Neuronal stem cell (in vitro differentiated cells): Measurements from ENCODE around the gene DDB1.
A peak's percentile ranks its signal among the peaks of the same experiment; 100 is the strongest.

Experiments used
- DNase-seq: peaks from one replicate; pipeline ENCODE4 v3.0.0-alpha.2; 2013; ENCODE audit warnings: low spot score
- H2AFZ ChIP-seq: one replicate; pipeline ENCODE4 v1.6.1; 2013; ENCODE audit warnings: mild to moderate bottlenecking, low read length, inconsistent platforms
- H2AK5ac ChIP-seq: 2 replicates; pipeline ENCODE4 v1.6.1; 2013; ENCODE audit warnings: low read depth, mild to moderate bottlenecking, inconsistent platforms, low read length, moderate library complexity, mixed read lengths
- H2BK120ac ChIP-seq: 2 replicates; pipeline ENCODE4 v1.6.1; 2013; ENCODE audit warnings: low read depth, mild to moderate bottlenecking, inconsistent platforms, low read length, moderate library complexity, mixed read lengths
- H2BK12ac ChIP-seq: one replicate; pipeline ENCODE4 v1.6.1; 2013; ENCODE audit warnings: low read length, inconsistent platforms
- H2BK15ac ChIP-seq: 2 replicates; pipeline ENCODE4 v1.6.1; 2013; ENCODE audit warnings: mild to moderate bottlenecking, low read length, inconsistent platforms, mixed read lengths
- H2BK5ac ChIP-seq: one replicate; pipeline ENCODE4 v1.6.1; 2013; ENCODE audit warnings: inconsistent platforms, mild to moderate bottlenecking, low read length, moderate library complexity
- H3K14ac ChIP-seq: one replicate; pipeline ENCODE4 v1.6.1; 2013; ENCODE audit warnings: low read length, inconsistent platforms
- H3K18ac ChIP-seq: 2 replicates; pipeline ENCODE4 v1.6.1; 2013; ENCODE audit warnings: low read length, inconsistent platforms
- H3K23ac ChIP-seq: 2 replicates; pipeline ENCODE4 v1.6.1; 2013; ENCODE audit warnings: low read depth, mild to moderate bottlenecking, mixed read lengths, low read length, inconsistent platforms; ENCODE audit not compliant: poor library complexity
- H3K27ac ChIP-seq: replicated peaks from 3 replicates; pipeline ENCODE4 v1.5.1; 2013; ENCODE audit warnings: low read length, inconsistent platforms
- H3K27me3 ChIP-seq, 3 experiments: 2 replicates each; pipeline ENCODE4 v1.6.1; 2013; ENCODE audit warnings: low read length in 3 of 3, mild to moderate bottlenecking in 2 of 3, inconsistent platforms in 1 of 3, low read depth in 1 of 3, mixed read lengths in 1 of 3, moderate library complexity in 1 of 3; ENCODE audit not compliant: control insufficient read depth in 3 of 3, insufficient read depth in 3 of 3
- H3K36me3 ChIP-seq, 2 donors: replicated peaks in 1 of 2; 2 replicates each; pipeline ENCODE4 v1.6.1; 2013; ENCODE audit warnings: low read length in 2 of 2; ENCODE audit not compliant: control insufficient read depth in 2 of 2, insufficient read depth in 2 of 2
- H3K4ac ChIP-seq: 2 replicates; pipeline ENCODE4 v1.6.1; 2013; ENCODE audit warnings: inconsistent platforms, mild to moderate bottlenecking, low read length, moderate library complexity
- H3K4me1 ChIP-seq, 2 donors: 1 replicate in 1 of 2; 2 replicates in 1 of 2; pipeline ENCODE4 v1.6.1; 2013; ENCODE audit warnings: low read length in 2 of 2, low read depth in 1 of 2; ENCODE audit not compliant: control insufficient read depth in 2 of 2, insufficient read depth in 1 of 2
- H3K4me2 ChIP-seq: one replicate; pipeline ENCODE4 v1.6.1; 2013; ENCODE audit warnings: mild to moderate bottlenecking, low read length, inconsistent platforms; ENCODE audit not compliant: insufficient read depth, poor library complexity, severe bottlenecking
- H3K4me3 ChIP-seq, 2 donors: 2 replicates each; pipeline ENCODE4 v1.5.1; 2013; ENCODE audit warnings: low read length in 2 of 2, mild to moderate bottlenecking in 2 of 2, inconsistent platforms in 1 of 2, moderate library complexity in 1 of 2
- H3K79me1 ChIP-seq: one replicate; pipeline ENCODE4 v1.6.1; 2013; ENCODE audit warnings: low read depth, mild to moderate bottlenecking, inconsistent platforms, low read length, moderate library complexity
- H3K9ac ChIP-seq: one replicate; pipeline ENCODE4 v1.6.1; 2013; ENCODE audit warnings: mild to moderate bottlenecking, low read depth, low read length, inconsistent platforms; ENCODE audit not compliant: poor library complexity
- H3K9me3 ChIP-seq, 2 donors: replicated peaks in 1 of 2; 2 replicates each; pipeline versions ENCODE3 to v1.6.1; 2013; ENCODE audit warnings: low read length in 2 of 2, mild to moderate bottlenecking in 2 of 2, inconsistent platforms in 1 of 2, low read depth in 1 of 2, mixed read lengths in 1 of 2, moderate library complexity in 1 of 2; ENCODE audit not compliant: control insufficient read depth in 2 of 2, insufficient read depth in 1 of 2
- H4K8ac ChIP-seq: one replicate; pipeline ENCODE4 v1.6.1; 2013; ENCODE audit warnings: low read depth, mild to moderate bottlenecking, inconsistent platforms, low read length, moderate library complexity
- H4K91ac ChIP-seq: one replicate; pipeline ENCODE4 v1.6.1; 2013; ENCODE audit warnings: low read length, low read depth, mild to moderate bottlenecking, inconsistent platforms; ENCODE audit not compliant: poor library complexity
- WGBS, 2 donors: extraction: QIAGEN DNeasy Blood & Tissue Kit; methylation state at CpG; one replicate each; pipeline ENCODE4 v1.1.7; 2013; ENCODE audit warnings: missing lambda C conversion rate in 2 of 2, mixed read lengths in 1 of 2; ENCODE audit not compliant: insufficient read length in 2 of 2, insufficient replicate concordance in 1 of 2; ENCODE audit errors: extremely low coverage in 2 of 2; 5-methylcytosine and 5-hydroxymethylcytosine counted together

DDB1 gene

DNA sequence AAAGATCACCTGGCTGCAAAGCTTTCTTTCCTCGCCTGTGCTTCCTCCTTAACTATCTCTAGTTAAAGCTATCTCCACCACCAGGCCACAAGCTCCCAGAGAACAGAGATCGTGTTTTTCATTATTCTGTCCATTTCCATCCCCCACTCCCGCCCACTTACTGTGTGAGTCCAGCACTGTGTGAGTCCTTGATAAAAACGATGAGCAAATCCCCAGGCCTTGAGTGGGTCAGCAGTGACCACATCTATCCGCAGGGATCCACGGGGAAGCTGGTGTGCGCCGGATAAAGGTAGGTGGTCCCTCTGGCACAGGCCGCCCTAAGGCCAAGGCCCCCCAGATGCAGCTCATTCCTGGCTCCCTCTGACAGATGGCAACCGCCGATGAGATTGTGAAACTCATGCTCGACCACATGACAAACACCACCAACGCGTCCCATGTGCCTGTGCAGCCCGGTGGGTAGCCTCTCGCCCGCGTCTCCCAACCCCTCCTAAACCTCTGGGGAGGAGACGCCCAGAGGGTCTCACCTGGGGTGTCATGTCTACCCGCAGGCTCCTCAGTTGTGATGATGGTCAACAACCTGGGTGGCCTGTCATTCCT lies 9.4 kb upstream of the DDB1 start:
- Histone ChIP-seq H3K18ac (no peak overlapping the region), H2BK15ac (no peak overlapping the region), H2AK5ac (no peak overlapping the region), H3K9me3 (no peaks in the 10 kb centered on the region), H3K14ac (no peak overlapping the region), H2BK12ac (no peak overlapping the region), H3K79me1 (no peaks in the 10 kb centered on the region), H3K27ac (no peak overlapping the region), H3K4me1 (no peaks in the 10 kb centered on the region), H3K27me3 (no peaks in the 10 kb centered on the region), H4K91ac (no peak overlapping the region), H3K9ac (no peak overlapping the region), H3K23ac (peak overlapping the region; percentile 59), H2BK120ac (no peak overlapping the region), H3K4me2 (no peak overlapping the region), H2AFZ (no peak overlapping the region), H3K36me3 (peaks cover 8 to 72% of the 10 kb centered on the region in 2 donors), H3K4ac (no peak overlapping the region), H2BK5ac (no peak overlapping the region), H3K4me3 (no peak overlapping the region), H4K8ac (no peak overlapping the region)
- no CpG with 5 or more reads among the region's 20 CpGs for WGBS, 2 donors
- DNase-seq = no peak

DNA sequence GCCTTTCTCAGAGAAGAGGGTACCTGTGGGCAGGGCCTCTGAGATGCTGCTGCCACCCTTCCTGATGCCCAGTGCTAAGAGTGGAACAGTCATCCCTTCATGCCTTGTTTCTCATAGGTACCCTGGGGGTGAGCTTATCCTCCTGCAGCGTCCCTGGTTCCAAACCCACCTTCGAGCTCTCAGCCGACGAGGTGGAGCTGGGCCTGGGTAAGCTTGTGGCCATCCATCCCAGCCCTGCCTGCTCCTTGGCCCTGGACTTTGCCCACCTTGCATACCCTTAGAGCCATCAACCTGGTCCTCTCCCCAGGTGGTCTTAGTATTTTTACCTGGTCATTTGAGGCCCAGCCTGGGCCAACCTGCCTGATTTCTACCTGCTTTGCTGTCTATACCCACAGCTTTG lies 8.8 kb upstream of the DDB1 start:
- no peak overlapping the region for H4K91ac ChIP-seq
- no peak overlapping the region for H2BK120ac ChIP-seq
- no peak overlapping the region for H3K27ac ChIP-seq
- no peak overlapping the region for H2AFZ ChIP-seq
- H3K4me2 ChIP-seq = no peak overlapping the region
- no peaks in the 10 kb centered on the region for H3K79me1 ChIP-seq
- H2AK5ac ChIP-seq = no peak overlapping the region
- H3K36me3 ChIP-seq = peaks cover 8 to 67% of the 10 kb centered on the region in 2 donors
- H3K9ac ChIP-seq = no peak overlapping the region
- H4K8ac ChIP-seq = no peak overlapping the region
- no peak overlapping the region for H2BK15ac ChIP-seq
- peaks cover 0 to 3% of the 10 kb centered on the region in 2 donors for H3K4me1 ChIP-seq
- H2BK12ac ChIP-seq = no peak overlapping the region
- no peaks in the 10 kb centered on the region for H3K27me3 ChIP-seq
- no peak overlapping the region for H3K4ac ChIP-seq
- no peaks in the 10 kb centered on the region for H3K9me3 ChIP-seq
- no peak overlapping the region for H3K14ac ChIP-seq
- H2BK5ac ChIP-seq = no peak overlapping the region
- no peak overlapping the region for H3K4me3 ChIP-seq
- no peak overlapping the region for H3K18ac ChIP-seq
- no peak for DNase-seq
- no peak overlapping the region for H3K23ac ChIP-seq
- no CpG with 5 or more reads among the region's 4 CpGs for WGBS, 2 donors

DNA sequence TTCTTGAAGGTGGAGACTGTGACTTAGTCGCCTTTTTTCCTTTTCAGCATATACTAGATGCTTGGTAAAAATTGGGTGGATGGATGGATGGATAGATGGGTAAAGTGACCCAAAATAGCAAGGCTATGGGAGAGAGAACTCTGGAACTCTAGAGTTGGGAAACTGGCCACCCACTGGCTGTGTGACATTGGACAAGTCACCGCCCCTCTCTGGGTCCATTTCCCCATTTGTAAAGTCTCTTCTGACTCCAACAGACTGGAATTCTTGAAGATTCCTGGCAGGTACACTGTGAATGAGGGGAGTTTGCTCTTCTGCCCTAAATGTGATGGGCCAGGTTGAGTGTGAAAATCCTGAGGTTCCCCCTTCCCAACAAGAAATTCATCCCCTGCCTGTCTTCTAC lies 8.1 kb upstream of the DDB1 start:
- Histone ChIP-seq H3K23ac (no peak overlapping the region), H3K4ac (no peak overlapping the region), H2BK15ac (no peak overlapping the region), H3K4me1 (peaks cover 0 to 8% of the 10 kb centered on the region in 2 donors), H3K18ac (no peak overlapping the region), H3K4me2 (no peak overlapping the region), H3K27me3 (no peaks in the 10 kb centered on the region), H3K9ac (peak overlapping the region; percentile 0), H3K36me3 (peaks cover 8 to 63% of the 10 kb centered on the region in 2 donors), H3K9me3 (no peaks in the 10 kb centered on the region), H3K4me3 (no peak overlapping the region), H2BK12ac (no peak overlapping the region), H3K14ac (no peak overlapping the region), H4K91ac (no peak overlapping the region), H2AK5ac (no peak overlapping the region), H2BK5ac (no peak overlapping the region), H3K27ac (no peak overlapping the region), H3K79me1 (no peaks in the 10 kb centered on the region), H4K8ac (no peak overlapping the region), H2AFZ (no peak overlapping the region), H2BK120ac (no peak overlapping the region)
- DNase-seq = no peak
- no CpG with 5 or more reads among the region's 2 CpGs for WGBS, 2 donors

DNA sequence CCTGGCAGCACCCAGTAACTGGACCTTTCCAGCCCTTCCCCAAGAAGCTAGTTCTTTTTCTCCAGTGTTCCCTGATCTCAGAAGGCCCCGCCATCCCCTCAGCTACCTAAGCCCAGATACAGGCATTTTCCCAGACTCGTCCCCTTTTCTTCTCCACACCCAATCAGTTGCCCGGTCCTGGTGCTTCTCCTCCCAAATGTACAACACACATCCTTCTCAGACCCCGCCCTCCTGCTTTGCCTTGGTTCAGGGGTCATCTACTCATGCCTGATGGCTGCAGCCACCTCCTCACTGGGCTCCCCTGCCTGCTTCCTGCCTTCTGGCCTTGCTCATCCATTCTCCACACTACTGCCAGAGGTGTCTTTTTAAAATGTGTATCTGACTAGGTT lies 6.6 kb upstream of the DDB1 start:
- H3K9me3 ChIP-seq = no peaks in the 10 kb centered on the region
- H4K8ac ChIP-seq = no peak overlapping the region
- H3K79me1 ChIP-seq = no peaks in the 10 kb centered on the region
- H2BK12ac ChIP-seq = no peak overlapping the region
- no peak overlapping the region for H2AFZ ChIP-seq
- H2BK5ac ChIP-seq = no peak overlapping the region
- H3K36me3 ChIP-seq = peaks cover 8 to 49% of the 10 kb centered on the region in 2 donors
- H3K4me2 ChIP-seq = no peak overlapping the region
- H3K4ac ChIP-seq = no peak overlapping the region
- H3K27me3 ChIP-seq = no peaks in the 10 kb centered on the region
- no peak overlapping the region for H3K4me3 ChIP-seq
- H3K9ac ChIP-seq = no peak overlapping the region
- H4K91ac ChIP-seq = no peak overlapping the region
- H3K27ac ChIP-seq = no peak overlapping the region
- no peak overlapping the region for H2AK5ac ChIP-seq
- H3K14ac ChIP-seq = no peak overlapping the region
- no CpG with 5 or more reads among the region's 4 CpGs for WGBS, 2 donors
- DNase-seq = no peak
- H3K23ac ChIP-seq = no peak overlapping the region
- no peak overlapping the region for H3K18ac ChIP-seq
- no peak overlapping the region for H2BK120ac ChIP-seq
- H2BK15ac ChIP-seq = no peak overlapping the region
- H3K4me1 ChIP-seq = peaks cover under 1 to 20% of the 10 kb centered on the region in 2 donors
